HG03469 (cell line): ENCODE data around the gene USP51.
"Not testable (repeated sequence)": the region's sequence is repeated elsewhere in the genome, so short reads cannot be mapped to it uniquely, and the experiment has no call there.

Source experiments
- ATAC-seq: cut with Tn5 transposase; IDR thresholded peaks from one replicate; pipeline ENCODE4 v1.9.1; 2021; ENCODE audit warnings: mild to moderate bottlenecking, moderate library complexity, moderate number of reproducible peaks; ENCODE audit not compliant: unreplicated experiment

Gene USP51

GRCh38 chrX:55465791-55466190, 23.9 kb downstream of the USP51 start:
- not testable (repeated sequence) for ATAC-seq

DNA sequence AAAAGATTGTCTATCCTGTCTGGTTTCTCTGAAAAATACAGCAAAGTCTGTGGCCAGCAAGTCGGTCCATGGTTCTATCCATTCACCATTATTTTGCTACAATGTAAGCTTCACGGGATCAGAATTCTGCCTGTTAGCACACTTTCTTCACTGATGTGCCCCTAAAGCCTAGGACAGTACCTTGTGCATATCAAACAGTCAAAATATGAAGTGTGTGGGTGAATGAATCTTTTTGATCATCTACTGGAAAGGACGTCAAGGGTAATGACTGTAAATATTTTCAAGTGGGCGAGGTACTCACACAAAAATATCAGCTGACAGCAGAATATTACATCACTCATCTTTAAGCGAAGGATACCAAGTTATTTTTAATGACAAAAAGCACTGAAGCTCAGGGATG, 24.5 kb downstream of the USP51 start:
- ATAC-seq: not testable (repeated sequence)

- not testable (repeated sequence) for ATAC-seq
Measured at GRCh38 chrX:55464050-55464449, 25.6 kb downstream of the USP51 start.

DNA sequence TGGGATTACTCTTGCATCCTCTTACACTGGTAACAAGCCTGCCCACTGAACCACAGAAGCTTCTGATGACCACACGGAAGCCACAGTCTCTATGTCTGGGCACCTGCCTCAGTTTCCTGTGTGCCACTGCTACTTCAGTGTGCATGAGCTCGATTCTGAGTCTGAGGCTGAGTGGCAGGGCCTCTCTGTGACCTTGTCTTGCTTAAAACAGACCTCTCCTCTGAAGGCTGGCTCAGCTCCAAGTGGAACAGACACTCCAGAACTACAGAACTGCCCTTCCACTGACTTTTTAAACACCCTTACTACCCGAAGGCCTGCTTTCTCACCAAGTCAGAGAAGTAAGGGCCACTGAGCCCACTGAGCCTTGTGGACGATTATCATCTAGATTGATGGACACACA, 29.7 kb downstream of the USP51 start:
- ATAC-seq: not testable (repeated sequence)

DNA sequence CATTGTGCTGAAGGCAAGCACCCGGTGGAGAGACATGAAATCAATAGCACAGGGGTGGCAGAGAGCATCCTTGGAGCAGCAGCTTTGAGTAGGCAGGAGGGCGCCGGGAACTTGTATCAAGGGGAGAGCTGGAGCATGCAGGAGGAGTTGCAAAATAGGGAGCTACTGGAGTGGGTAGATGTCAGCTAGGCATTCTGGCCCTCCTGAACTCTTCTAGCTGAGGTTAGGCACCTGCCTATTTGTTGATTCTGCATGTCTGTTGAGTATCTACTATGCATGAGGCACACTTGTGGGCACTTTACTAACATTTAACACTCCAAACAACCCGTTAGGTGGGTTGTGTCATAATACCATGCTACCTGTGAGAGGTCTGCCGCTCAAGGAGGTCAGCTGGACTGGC, 30.2 kb downstream of the USP51 start:
- not testable (repeated sequence) for ATAC-seq

DNA sequence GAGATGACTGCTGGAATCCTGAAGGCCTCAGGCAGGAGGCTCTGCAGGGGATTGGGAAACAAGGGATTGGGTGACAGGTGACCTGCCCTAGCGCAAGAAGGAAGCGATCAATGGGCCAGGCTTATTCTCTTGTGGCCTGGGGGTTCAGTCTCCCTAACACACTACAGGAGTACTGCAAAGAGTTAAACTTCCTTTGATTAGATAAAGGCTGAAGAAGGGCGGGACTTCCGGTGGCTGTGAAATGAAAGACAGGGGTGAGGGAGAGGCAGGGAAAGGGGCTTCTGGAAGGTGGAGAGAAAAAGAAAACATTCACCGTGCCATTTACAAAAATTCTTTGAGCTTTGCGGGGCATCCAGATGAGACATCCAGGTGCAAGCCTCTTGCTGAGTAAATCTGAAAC, 33.9 kb downstream of the USP51 start:
- ATAC-seq: not testable (repeated sequence)

GRCh38 chrX:55452833-55453124, 36.9 kb downstream of the USP51 start:
- ATAC-seq: no peak

GRCh38 chrX:55451990-55452832, 37.4 kb downstream of the USP51 start, which contains the start of gene MAGEH1:
TSS of gene MAGEH1 (plus strand) at chrX:55452127. CDS start at chrX:55452375, 248 bp downstream.
- peak; percentile 95 for ATAC-seq

GRCh38 chrX:55451626-55451989, 38.0 kb downstream of the USP51 start:
- ATAC-seq: peak; percentile 3

- ATAC-seq: no peak
Measured at GRCh38 chrX:55451141-55451540, 38.5 kb downstream of the USP51 start.

DNA sequence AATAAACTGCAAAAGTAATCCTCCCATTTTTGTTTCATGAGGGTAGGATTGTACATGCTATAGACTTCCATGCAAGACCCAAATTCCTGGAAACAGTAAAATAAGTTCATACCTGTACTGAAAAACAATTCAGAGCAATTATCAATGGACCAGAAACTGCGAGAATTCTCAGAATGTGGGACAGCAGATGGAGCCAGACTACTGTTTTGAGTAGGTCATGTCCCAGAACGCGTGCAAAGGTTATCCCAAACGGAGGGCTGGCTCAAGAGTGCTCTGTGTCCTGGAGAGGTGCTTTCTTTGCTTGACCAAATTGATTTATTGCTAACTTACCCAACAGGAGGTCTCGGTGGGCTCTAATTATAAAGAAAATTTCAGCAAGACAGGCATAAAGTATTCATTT, 39.4 kb downstream of the USP51 start:
- no peak for ATAC-seq

DNA sequence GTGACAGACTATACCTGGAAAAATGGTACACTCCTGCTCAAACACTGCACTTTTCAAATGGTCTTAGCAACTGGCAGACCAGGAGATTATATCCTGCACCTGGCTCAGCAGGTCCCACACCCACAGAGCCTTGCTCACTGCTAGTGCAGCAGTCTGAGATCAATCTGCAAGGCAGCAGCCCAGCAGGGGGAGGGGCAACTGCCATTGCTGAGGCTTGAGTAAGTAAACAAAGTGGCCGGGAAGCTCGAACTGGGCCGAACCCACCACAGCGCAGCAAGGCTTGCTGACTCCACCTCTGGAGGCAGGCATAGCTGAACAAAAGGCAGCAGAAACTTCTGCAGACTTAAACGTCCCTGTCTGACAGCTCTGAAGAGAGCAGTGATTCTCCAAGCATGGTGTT, 46.2 kb downstream of the USP51 start:
- not testable (repeated sequence) for ATAC-seq
